Measurements from ENCODE around the gene HFE. TPM values are rescaled to one million over a fixed set of nuclear protein-coding genes. Genes with fewer than 3 reads are reported as not detected.
A peak's percentile ranks its signal among the peaks of the same experiment; 100 is the strongest.

The HFE gene
- polyA plus RNA-seq, 3 donors = 13.5 to 16.1 (median 14.1) TPM

- TF ChIP-seq CTCF (IDR thresholded peaks at IDR 0.05) = no peak
- Mint-ChIP-seq H3K4me1 (peaks cover 64% of the 10 kb centered on the region), H3K27ac (peak overlapping the region in 6 of 7 donors; percentile 23 to 59 (median 38)), H3K36me3 (peaks cover 15 to 20% of the 10 kb centered on the region in 2 donors), H3K4me3 (peak overlapping the region in 1 of 2 donors; percentile 41), H3K27me3 (ENCODE audit: low read depth in 3 of 3) (peaks cover 3 to 7% (median 5%) of the 10 kb centered on the region in 3 donors), H3K9me3 (peaks cover 3 to 15% (median 8%) of the 10 kb centered on the region in 7 donors)
- Histone ChIP-seq H3K36me3 (replicated peaks in 1 of 2; ENCODE audit: control insufficient read depth in 1 of 2, insufficient read depth in 2 of 2, low read length in 2 of 2) (no peaks in the 10 kb centered on the region), H3K9ac (ENCODE audit: insufficient read depth, low read length, poor library complexity, severe bottlenecking) (no peak overlapping the region), H4K20me1 (ENCODE audit: insufficient read depth, low read length) (no peaks in the 10 kb centered on the region), H3K27ac (ENCODE audit: low read depth in 1 of 2, low read length in 2 of 2) (no peak overlapping the region), H3K27me3 (ENCODE audit: control insufficient read depth in 2 of 2, insufficient read depth in 2 of 2, low read length in 2 of 2) (no peaks in the 10 kb centered on the region), H3K4me3 (replicated peaks in 1 of 3; ENCODE audit: low read depth in 2 of 3, low read length in 3 of 3) (no peak overlapping the region), H3K4me1 (ENCODE audit: control insufficient read depth in 1 of 2, insufficient read depth in 2 of 2, low read length in 2 of 2) (peaks cover 47 to 67% of the 10 kb centered on the region in 2 donors), H2AFZ (ENCODE audit: insufficient read depth, low read depth, low read length, poor library complexity, severe bottlenecking) (peak overlapping the region; percentile 55), H3K9me3 (replicated peaks in 1 of 2; ENCODE audit: control insufficient read depth in 1 of 2, insufficient read depth in 1 of 2, low read length in 2 of 2) (peaks cover 0 to 4% of the 10 kb centered on the region in 2 donors), H3K4me2 (replicated peaks; ENCODE audit: extremely low read depth, low read length, poor library complexity, severe bottlenecking) (no peak overlapping the region), H3K79me2 (ENCODE audit: insufficient read depth, low read length) (no peaks in the 10 kb centered on the region)
- intact Hi-C loops (cut with micrococcal nuclease) = no loop called here
- DNase-seq = no peak
- 91% methylated on average over 2 of the region's 2 CpGs for WGBS (ENCODE audit: insufficient coverage)
These were observed 2.0 kb downstream of the HFE start for GRCh38 chr6:26089272-26089671.

- H3K27ac Mint-ChIP-seq = peak overlapping the region in 6 of 7 donors; percentile 43 to 81 (median 71)
- peak overlapping the region; percentile 41 for H2AFZ ChIP-seq (ENCODE audit: insufficient read depth, low read depth, low read length, poor library complexity, severe bottlenecking)
- H3K9me3 ChIP-seq (replicated peaks in 1 of 2; ENCODE audit: control insufficient read depth in 1 of 2, insufficient read depth in 1 of 2, low read length in 2 of 2) = peaks cover 0 to 4% of the 10 kb centered on the region in 2 donors
These were observed 5.2 kb downstream of the HFE start for GRCh38 chr6:26092443-26092842.

More at GRCh38 chr6:26092443-26092842, 5.2 kb downstream of the HFE start:
- Histone ChIP-seq H3K36me3 (replicated peaks in 1 of 2; ENCODE audit: control insufficient read depth in 1 of 2, insufficient read depth in 2 of 2, low read length in 2 of 2) (no peaks in the 10 kb centered on the region), H3K27ac (ENCODE audit: low read depth in 1 of 2, low read length in 2 of 2) (peak overlapping the region in 1 of 2 donors; percentile 65), H3K9ac (ENCODE audit: insufficient read depth, low read length, poor library complexity, severe bottlenecking) (no peak overlapping the region), H3K4me2 (replicated peaks; ENCODE audit: extremely low read depth, low read length, poor library complexity, severe bottlenecking) (peak overlapping the region; percentile 10), H3K27me3 (ENCODE audit: control insufficient read depth in 2 of 2, insufficient read depth in 2 of 2, low read length in 2 of 2) (no peaks in the 10 kb centered on the region), H3K4me1 (ENCODE audit: control insufficient read depth in 1 of 2, insufficient read depth in 2 of 2, low read length in 2 of 2) (peaks cover 49 to 63% of the 10 kb centered on the region in 2 donors), H3K79me2 (ENCODE audit: insufficient read depth, low read length) (no peaks in the 10 kb centered on the region), H4K20me1 (ENCODE audit: insufficient read depth, low read length) (no peaks in the 10 kb centered on the region), H3K4me3 (replicated peaks in 1 of 3; ENCODE audit: low read depth in 2 of 3, low read length in 3 of 3) (peak overlapping the region in 1 of 3 experiments; percentile 27)
- peaks cover 15 to 20% of the 10 kb centered on the region in 2 donors for H3K36me3 Mint-ChIP-seq
- no peak for TF ChIP-seq CTCF (IDR thresholded peaks at IDR 0.05)
- H3K9me3 Mint-ChIP-seq = peaks cover 3 to 15% (median 8%) of the 10 kb centered on the region in 7 donors
- WGBS (ENCODE audit: insufficient coverage) = 45% methylated on average over 4 of the region's 4 CpGs
- H3K27me3 Mint-ChIP-seq (ENCODE audit: low read depth in 3 of 3) = peaks cover 1 to 4% (median 3%) of the 10 kb centered on the region in 3 donors
- peaks cover 70% of the 10 kb centered on the region for H3K4me1 Mint-ChIP-seq
- peak overlapping the region in 1 of 2 donors; percentile 71 for H3K4me3 Mint-ChIP-seq
- intact Hi-C loops (cut with micrococcal nuclease) = no loop called here
- DNase-seq = peak; percentile 59 to 91 (median 76)

Measured in CD14-positive monocyte (primary cell).